H9 (cell line): Measurements from ENCODE around the gene ATP8A2. TPM values are rescaled to one million over a fixed set of nuclear protein-coding genes. Genes with fewer than 3 reads are reported as not detected.

Experiments
- DNase-seq: peaks from one replicate; pipeline ENCODE4 v3.0.0-alpha.2; 2017
- H2AFZ ChIP-seq: one replicate; pipeline ENCODE4 v1.6.1; 2013; ENCODE audit warnings: mild to moderate bottlenecking, low read length, control low read depth, moderate library complexity
- H2AK5ac ChIP-seq: 2 replicates; pipeline ENCODE4 v1.6.1; 2013; ENCODE audit warnings: low read length, control low read depth, mixed read lengths; ENCODE audit not compliant: insufficient read length
- H2BK120ac ChIP-seq: one replicate; pipeline ENCODE4 v1.6.1; 2013; ENCODE audit warnings: low read depth, mild to moderate bottlenecking, low read length, control low read depth, inconsistent platforms; ENCODE audit not compliant: poor library complexity, severe bottlenecking
- H2BK12ac ChIP-seq: 2 replicates; pipeline ENCODE4 v1.6.1; 2013; ENCODE audit warnings: low read length, control low read depth, mixed read lengths, low read depth; ENCODE audit not compliant: insufficient read length
- H2BK15ac ChIP-seq: 2 replicates; pipeline ENCODE4 v1.6.1; 2013; ENCODE audit warnings: low read depth, low read length, control low read depth
- H2BK20ac ChIP-seq: one replicate; pipeline ENCODE4 v1.6.1; 2013; ENCODE audit warnings: low read depth, mild to moderate bottlenecking, low read length, control low read depth, inconsistent platforms; ENCODE audit not compliant: poor library complexity, severe bottlenecking
- H2BK5ac ChIP-seq: 2 replicates; pipeline ENCODE4 v1.6.1; 2013; ENCODE audit warnings: low read length, control low read depth, mixed read lengths; ENCODE audit not compliant: insufficient read length
- H3K14ac ChIP-seq: 2 replicates; pipeline ENCODE4 v1.6.1; 2013; ENCODE audit warnings: low read length, control low read depth; ENCODE audit not compliant: insufficient read depth
- H3K18ac ChIP-seq: 2 replicates; pipeline ENCODE4 v1.6.1; 2013; ENCODE audit warnings: low read depth, mild to moderate bottlenecking, mixed read lengths, low read length, control low read depth; ENCODE audit not compliant: insufficient read length
- H3K23ac ChIP-seq: 2 replicates; pipeline ENCODE4 v1.6.1; 2013; ENCODE audit warnings: low read length, control low read depth, mixed read lengths, low read depth; ENCODE audit not compliant: insufficient read length
- H3K23me2 ChIP-seq: 2 replicates; pipeline ENCODE4 v1.6.1; 2013; ENCODE audit warnings: low read depth, mild to moderate bottlenecking, mixed read lengths, low read length, control low read depth; ENCODE audit not compliant: insufficient read length, poor library complexity, severe bottlenecking
- H3K27ac ChIP-seq: 2 replicates; pipeline ENCODE4 v1.5.1; 2013; ENCODE audit warnings: low read length, control low read depth, mixed read lengths, low read depth; ENCODE audit not compliant: insufficient read length
- H3K27me3 ChIP-seq: 2 replicates; pipeline ENCODE4 v1.6.1; 2013; ENCODE audit warnings: low read length, control low read depth, inconsistent platforms; ENCODE audit not compliant: insufficient read depth
- H3K4ac ChIP-seq: 2 replicates; pipeline ENCODE4 v1.6.1; 2013; ENCODE audit warnings: low read depth, mild to moderate bottlenecking, control low read depth, inconsistent platforms, low read length, moderate library complexity
- H3K4me1 ChIP-seq: 2 replicates; pipeline ENCODE4 v1.6.1; 2013; ENCODE audit warnings: low read length, control low read depth, inconsistent platforms; ENCODE audit not compliant: insufficient read depth
- H3K4me2 ChIP-seq: 2 replicates; pipeline ENCODE4 v1.6.1; 2013; ENCODE audit warnings: low read length, control low read depth, mixed read lengths; ENCODE audit not compliant: insufficient read length, insufficient read depth
- H3K56ac ChIP-seq: 2 replicates; pipeline ENCODE4 v1.6.1; 2013; ENCODE audit warnings: low read depth, mild to moderate bottlenecking, mixed read lengths, low read length, control low read depth; ENCODE audit not compliant: insufficient read length
- H3K79me1 ChIP-seq: 2 replicates; pipeline ENCODE4 v1.6.1; 2013; ENCODE audit warnings: low read depth, mild to moderate bottlenecking, moderate library complexity, low read length, control low read depth, inconsistent platforms; ENCODE audit not compliant: insufficient read depth, poor library complexity, severe bottlenecking
- H3K79me2 ChIP-seq: 2 replicates; pipeline ENCODE4 v1.6.1; 2013; ENCODE audit warnings: low read length, control low read depth, inconsistent platforms; ENCODE audit not compliant: insufficient read depth
- H3K9ac ChIP-seq: 2 replicates; pipeline ENCODE4 v1.6.1; 2013; ENCODE audit warnings: low read length, control low read depth, mixed read lengths; ENCODE audit not compliant: insufficient read length; ENCODE audit errors: extremely low read depth
- H3K9me3 ChIP-seq: one replicate; pipeline ENCODE4 v1.6.1; 2013; ENCODE audit warnings: low read depth, low read length, inconsistent platforms; ENCODE audit not compliant: control insufficient read depth
- H3T11ph ChIP-seq: one replicate; pipeline ENCODE4 v1.6.1; 2013; ENCODE audit warnings: mild to moderate bottlenecking, low read length, control low read depth, inconsistent platforms
- H4K20me1 ChIP-seq: one replicate; pipeline ENCODE4 v1.6.1; 2013; ENCODE audit not compliant: control insufficient read depth, insufficient read length, insufficient read depth
- H4K5ac ChIP-seq: 2 replicates; pipeline ENCODE4 v1.6.1; 2013; ENCODE audit warnings: low read depth, mild to moderate bottlenecking, mixed read lengths, low read length, control low read depth; ENCODE audit not compliant: insufficient read length
- H4K8ac ChIP-seq: replicated peaks from 2 replicates; pipeline ENCODE4 v1.6.1; 2013; ENCODE audit warnings: low read length, control low read depth, mixed read lengths, low read depth; ENCODE audit not compliant: insufficient read length
- H4K91ac ChIP-seq: 2 replicates; pipeline ENCODE4 v1.6.1; 2013; ENCODE audit warnings: low read depth, mild to moderate bottlenecking, moderate library complexity, mixed read lengths, low read length, control low read depth; ENCODE audit not compliant: insufficient read length
- H3K27ac Mint-ChIP-seq, 3 experiments: 2 replicates in 2 of 3; 3 replicates in 1 of 3; pipeline ENCODE4 v1.8.0; 2020 to 2021; ENCODE audit warnings: mixed read lengths in 3 of 3, mild to moderate bottlenecking in 1 of 3, moderate library complexity in 1 of 3
- H3K27me3 Mint-ChIP-seq: 2 replicates; pipeline ENCODE4 v1.8.0; 2021; ENCODE audit warnings: low read depth, mild to moderate bottlenecking, moderate library complexity, mixed read lengths
- H3K36me3 Mint-ChIP-seq, 3 experiments: 2 replicates in 2 of 3; 3 replicates in 1 of 3; pipeline ENCODE4 v1.8.0; 2020 to 2021; ENCODE audit warnings: low read depth in 3 of 3, mixed read lengths in 3 of 3; ENCODE audit not compliant: insufficient read depth in 1 of 3
- H3K4me1 Mint-ChIP-seq, 2 experiments: 2 replicates each; pipeline ENCODE4 v1.8.0; 2020; ENCODE audit warnings: mixed read lengths in 2 of 2
- H3K4me3 Mint-ChIP-seq, 2 experiments: 2 replicates in 1 of 2; 3 replicates in 1 of 2; pipeline ENCODE4 v1.8.0; 2020 to 2021; ENCODE audit warnings: mild to moderate bottlenecking in 2 of 2, mixed read lengths in 2 of 2, moderate library complexity in 1 of 2
- H3K9me3 Mint-ChIP-seq, 2 experiments: 2 replicates in 1 of 2; 3 replicates in 1 of 2; pipeline ENCODE4 v1.8.0; 2020; ENCODE audit warnings: mild to moderate bottlenecking in 2 of 2, mixed read lengths in 2 of 2, moderate library complexity in 1 of 2
- WGBS: extraction: QIAGEN DNeasy Blood & Tissue Kit; methylation state at CpG from one replicate; pipeline ENCODE4 v1.1.7; 2013; ENCODE audit warnings: missing lambda C conversion rate, low lambda C conversion rate, mixed read lengths; ENCODE audit not compliant: insufficient read length; ENCODE audit errors: extremely low coverage; 5-methylcytosine and 5-hydroxymethylcytosine counted together
- total RNA-seq: library from RNA; stranded (reverse); gene quantifications from 2 replicates; pipeline ENCODE4 v1.2.1, GENCODE V29; 2021
- TF ChIP-seq, protein P1 (sequence below): fragments of 200-600 bp; sonication (generic); conservative IDR thresholded peaks from 3 replicates; pipeline ENCODE4 v1.8.0; 2021; ENCODE audit warnings: antibody characterized with exemption, mild to moderate bottlenecking

ATP8A2 gene
- total RNA-seq, 1 experiment from 2014 or later: 18.2 TPM

DNA sequence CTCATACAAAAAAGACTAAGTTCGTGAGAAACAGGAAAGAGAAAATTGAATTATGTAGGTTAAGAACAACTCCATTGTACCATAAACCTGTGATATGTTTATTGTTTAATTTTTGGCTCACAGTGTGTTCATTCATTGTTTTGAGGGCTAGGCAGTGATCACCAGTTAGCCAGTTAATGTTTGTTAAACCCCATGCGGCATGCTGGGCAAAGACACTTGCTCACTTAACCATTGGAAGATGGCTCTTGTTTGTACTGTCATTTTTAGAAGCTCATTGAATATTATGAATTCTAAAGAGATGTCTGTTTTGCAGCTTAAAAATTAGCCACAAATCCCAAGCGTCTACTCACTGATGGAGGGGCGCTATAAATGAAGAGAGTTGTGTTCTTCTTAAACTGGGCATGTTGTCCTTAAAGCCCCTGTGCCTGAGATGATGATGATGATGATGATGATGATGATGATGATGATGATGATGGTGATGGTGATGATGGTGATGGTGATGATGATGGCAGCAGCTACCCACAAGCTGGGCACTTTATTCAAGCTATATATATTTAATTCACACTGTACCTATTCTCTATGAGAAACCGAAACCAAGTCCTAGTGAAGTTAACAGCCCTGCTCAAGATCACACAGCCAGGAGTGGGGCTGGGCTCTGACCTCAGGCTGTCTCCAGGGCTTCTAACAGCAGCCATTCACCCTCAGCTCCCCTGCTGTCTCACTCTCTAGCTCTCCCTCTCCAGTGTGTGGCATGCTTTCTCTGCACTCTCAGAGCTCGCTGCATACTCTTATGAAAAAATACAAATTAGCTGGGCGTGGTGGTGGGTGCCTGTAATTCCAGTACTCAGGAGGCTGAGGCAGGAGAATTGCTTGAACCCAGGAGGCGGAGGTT lies 510.9 kb downstream of the ATP8A2 start:
- H3K9ac ChIP-seq: no peak overlapping the region
- Mint-ChIP-seq H3K4me1 (peaks cover 48 to 62% of the 10 kb centered on the region in 2 experiments), H3K4me3 (no peak overlapping the region), H3K27ac (peak overlapping the region; percentile 55 to 89 (median 70); a peak in 6 of 7 replicates), H3K36me3 (no peaks in the 10 kb centered on the region; a peak in 1 of 7 replicates), H3K9me3 (no peaks in the 10 kb centered on the region), H3K27me3 (no peaks in the 10 kb centered on the region)
- no peak overlapping the region for H3K23ac ChIP-seq
- H3K23me2 ChIP-seq: peaks cover 4% of the 10 kb centered on the region
- H3K79me2 ChIP-seq: no peaks in the 10 kb centered on the region
- WGBS: no CpG with 5 or more reads among the region's 8 CpGs
- no peak overlapping the region for H3T11ph ChIP-seq
- H2BK15ac ChIP-seq: no peak overlapping the region
- H3K18ac ChIP-seq: no peak overlapping the region
- H3K9me3 ChIP-seq: no peaks in the 10 kb centered on the region
- no peaks in the 10 kb centered on the region for H3K79me1 ChIP-seq
- H4K20me1 ChIP-seq: no peaks in the 10 kb centered on the region
- H4K91ac ChIP-seq: no peak overlapping the region
- H3K14ac ChIP-seq: no peak overlapping the region
- no peak overlapping the region for H3K27ac ChIP-seq
- no peaks in the 10 kb centered on the region for H3K27me3 ChIP-seq
- peaks cover 3% of the 10 kb centered on the region; the same call in 1 of the 2 replicates for H3K4me1 ChIP-seq
- TF ChIP-seq, protein P1, sequence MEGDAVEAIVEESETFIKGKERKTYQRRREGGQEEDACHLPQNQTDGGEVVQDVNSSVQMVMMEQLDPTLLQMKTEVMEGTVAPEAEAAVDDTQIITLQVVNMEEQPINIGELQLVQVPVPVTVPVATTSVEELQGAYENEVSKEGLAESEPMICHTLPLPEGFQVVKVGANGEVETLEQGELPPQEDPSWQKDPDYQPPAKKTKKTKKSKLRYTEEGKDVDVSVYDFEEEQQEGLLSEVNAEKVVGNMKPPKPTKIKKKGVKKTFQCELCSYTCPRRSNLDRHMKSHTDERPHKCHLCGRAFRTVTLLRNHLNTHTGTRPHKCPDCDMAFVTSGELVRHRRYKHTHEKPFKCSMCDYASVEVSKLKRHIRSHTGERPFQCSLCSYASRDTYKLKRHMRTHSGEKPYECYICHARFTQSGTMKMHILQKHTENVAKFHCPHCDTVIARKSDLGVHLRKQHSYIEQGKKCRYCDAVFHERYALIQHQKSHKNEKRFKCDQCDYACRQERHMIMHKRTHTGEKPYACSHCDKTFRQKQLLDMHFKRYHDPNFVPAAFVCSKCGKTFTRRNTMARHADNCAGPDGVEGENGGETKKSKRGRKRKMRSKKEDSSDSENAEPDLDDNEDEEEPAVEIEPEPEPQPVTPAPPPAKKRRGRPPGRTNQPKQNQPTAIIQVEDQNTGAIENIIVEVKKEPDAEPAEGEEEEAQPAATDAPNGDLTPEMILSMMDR: no peak
- no peak overlapping the region for H3K4ac ChIP-seq
- H2AFZ ChIP-seq: no peak overlapping the region
- no peak overlapping the region for H2BK5ac ChIP-seq
- no peak overlapping the region for H3K56ac ChIP-seq
- no peak overlapping the region for H4K8ac ChIP-seq
- no peak overlapping the region for H3K4me2 ChIP-seq
- no peak overlapping the region for H2BK12ac ChIP-seq
- no peak overlapping the region for H2AK5ac ChIP-seq
- no peak overlapping the region for H2BK120ac ChIP-seq
- H2BK20ac ChIP-seq: no peak overlapping the region
- H4K5ac ChIP-seq: no peak overlapping the region
- no peak for DNase-seq
